Measurements from ENCODE around the gene DIABLO.

DNA sequence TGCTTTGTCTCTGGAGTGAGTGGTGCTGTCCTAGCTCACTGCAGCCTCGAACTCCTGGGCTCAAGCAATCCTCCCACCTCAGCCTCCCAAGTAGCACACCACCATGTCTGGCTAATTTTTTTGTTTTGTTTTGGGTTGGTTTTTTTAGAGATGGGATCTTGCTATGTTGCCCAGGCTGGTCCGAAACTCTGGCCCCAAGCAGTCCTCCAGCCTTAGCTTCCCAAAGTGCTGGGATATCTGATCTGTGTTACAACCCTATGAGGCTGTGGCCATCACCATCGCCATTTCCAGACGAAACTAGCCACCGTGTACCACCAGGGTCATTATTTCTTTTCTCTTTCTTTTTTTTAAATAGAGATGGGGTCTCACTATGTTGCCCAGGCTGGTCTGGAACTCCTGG, 54.5 kb downstream of the DIABLO start:
- TF ChIP-seq, protein P1, sequence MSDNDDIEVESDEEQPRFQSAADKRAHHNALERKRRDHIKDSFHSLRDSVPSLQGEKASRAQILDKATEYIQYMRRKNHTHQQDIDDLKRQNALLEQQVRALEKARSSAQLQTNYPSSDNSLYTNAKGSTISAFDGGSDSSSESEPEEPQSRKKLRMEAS (IDR thresholded peaks at IDR 0.05): no peak
- TF ChIP-seq TEAD4 (IDR thresholded peaks at IDR 0.05): no peak
- no peak for TF ChIP-seq EGR1 (IDR thresholded peaks at IDR 0.05)
- no peak for TF ChIP-seq CEBPB (IDR thresholded peaks at IDR 0.05)
- TF ChIP-seq TAF1 (IDR thresholded peaks at IDR 0.05; ENCODE audit: low read depth): no peak
- TF ChIP-seq CREB1 (IDR thresholded peaks at IDR 0.05; ENCODE audit: low read depth): no peak
- TF ChIP-seq, protein P2, sequence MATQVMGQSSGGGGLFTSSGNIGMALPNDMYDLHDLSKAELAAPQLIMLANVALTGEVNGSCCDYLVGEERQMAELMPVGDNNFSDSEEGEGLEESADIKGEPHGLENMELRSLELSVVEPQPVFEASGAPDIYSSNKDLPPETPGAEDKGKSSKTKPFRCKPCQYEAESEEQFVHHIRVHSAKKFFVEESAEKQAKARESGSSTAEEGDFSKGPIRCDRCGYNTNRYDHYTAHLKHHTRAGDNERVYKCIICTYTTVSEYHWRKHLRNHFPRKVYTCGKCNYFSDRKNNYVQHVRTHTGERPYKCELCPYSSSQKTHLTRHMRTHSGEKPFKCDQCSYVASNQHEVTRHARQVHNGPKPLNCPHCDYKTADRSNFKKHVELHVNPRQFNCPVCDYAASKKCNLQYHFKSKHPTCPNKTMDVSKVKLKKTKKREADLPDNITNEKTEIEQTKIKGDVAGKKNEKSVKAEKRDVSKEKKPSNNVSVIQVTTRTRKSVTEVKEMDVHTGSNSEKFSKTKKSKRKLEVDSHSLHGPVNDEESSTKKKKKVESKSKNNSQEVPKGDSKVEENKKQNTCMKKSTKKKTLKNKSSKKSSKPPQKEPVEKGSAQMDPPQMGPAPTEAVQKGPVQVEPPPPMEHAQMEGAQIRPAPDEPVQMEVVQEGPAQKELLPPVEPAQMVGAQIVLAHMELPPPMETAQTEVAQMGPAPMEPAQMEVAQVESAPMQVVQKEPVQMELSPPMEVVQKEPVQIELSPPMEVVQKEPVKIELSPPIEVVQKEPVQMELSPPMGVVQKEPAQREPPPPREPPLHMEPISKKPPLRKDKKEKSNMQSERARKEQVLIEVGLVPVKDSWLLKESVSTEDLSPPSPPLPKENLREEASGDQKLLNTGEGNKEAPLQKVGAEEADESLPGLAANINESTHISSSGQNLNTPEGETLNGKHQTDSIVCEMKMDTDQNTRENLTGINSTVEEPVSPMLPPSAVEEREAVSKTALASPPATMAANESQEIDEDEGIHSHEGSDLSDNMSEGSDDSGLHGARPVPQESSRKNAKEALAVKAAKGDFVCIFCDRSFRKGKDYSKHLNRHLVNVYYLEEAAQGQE (IDR thresholded peaks at IDR 0.05; ENCODE audit: low read depth): no peak
- no peak for TF ChIP-seq RAD21 (IDR thresholded peaks at IDR 0.05; ENCODE audit: low read depth)
